ENCODE measurements around the gene GPC6. TPM values are rescaled to one million over a fixed set of nuclear protein-coding genes. Genes with fewer than 3 reads are reported as not detected.
"Not testable (repeated sequence)": the region's sequence is repeated elsewhere in the genome, so short reads cannot be mapped to it uniquely, and the experiment has no call there.

GPC6 gene
- total RNA-seq, 1 donor from 2014 or later, result 42.9 TPM

DNA sequence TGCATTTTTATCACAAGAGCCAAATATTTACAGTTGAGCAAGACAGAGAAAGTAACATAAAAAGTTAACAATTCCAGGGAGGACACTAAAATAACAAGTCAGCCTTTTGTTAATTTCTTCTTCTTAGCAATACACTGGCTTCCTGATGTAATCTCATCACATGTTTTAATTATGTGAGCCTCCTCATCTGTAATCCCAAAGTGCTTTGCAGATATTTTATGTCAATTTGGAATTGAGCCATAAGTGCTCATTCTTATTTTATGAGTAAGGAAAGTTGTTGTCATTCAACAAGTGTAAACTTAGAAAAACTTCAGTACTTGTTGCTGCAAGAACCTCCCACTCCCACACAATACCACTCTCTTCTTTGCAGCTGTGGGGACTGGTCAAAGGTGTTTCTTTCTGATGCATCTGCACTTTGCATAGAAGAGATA lies 223.6 kb downstream of the GPC6 start:
- H3K4me1 Mint-ChIP-seq, result peaks cover 6% of the 10 kb centered on the region
- Histone ChIP-seq H3K9ac (no peak overlapping the region), H3K27ac (no peak overlapping the region), H4K20me1 (ENCODE audit: low read depth) (no peaks in the 10 kb centered on the region), H3K4me3 (no peak overlapping the region), H3K4me1 (no peaks in the 10 kb centered on the region), H3K27me3 (no peaks in the 10 kb centered on the region), H3K79me2 (ENCODE audit: low read depth) (no peaks in the 10 kb centered on the region), H2AFZ (replicated peaks) (no peak overlapping the region), H3F3A (ENCODE audit: low read depth) (no peaks in the 10 kb centered on the region), H3K36me3 (no peaks in the 10 kb centered on the region), H3K4me2 (no peak overlapping the region), H3K9me3 (ENCODE audit: low read depth) (no peaks in the 10 kb centered on the region)
- H3K4me3 Mint-ChIP-seq, result no peak overlapping the region
- no peaks in the 10 kb centered on the region for H3K36me3 Mint-ChIP-seq
- no peak overlapping the region for H3K27ac Mint-ChIP-seq
- DNase-seq (ENCODE audit: low spot score), result no peak
- no peaks in the 10 kb centered on the region for H3K9me3 Mint-ChIP-seq
- H3K27me3 Mint-ChIP-seq (ENCODE audit: insufficient read depth, low read depth), result no peaks in the 10 kb centered on the region
- TF ChIP-seq, protein P1, sequence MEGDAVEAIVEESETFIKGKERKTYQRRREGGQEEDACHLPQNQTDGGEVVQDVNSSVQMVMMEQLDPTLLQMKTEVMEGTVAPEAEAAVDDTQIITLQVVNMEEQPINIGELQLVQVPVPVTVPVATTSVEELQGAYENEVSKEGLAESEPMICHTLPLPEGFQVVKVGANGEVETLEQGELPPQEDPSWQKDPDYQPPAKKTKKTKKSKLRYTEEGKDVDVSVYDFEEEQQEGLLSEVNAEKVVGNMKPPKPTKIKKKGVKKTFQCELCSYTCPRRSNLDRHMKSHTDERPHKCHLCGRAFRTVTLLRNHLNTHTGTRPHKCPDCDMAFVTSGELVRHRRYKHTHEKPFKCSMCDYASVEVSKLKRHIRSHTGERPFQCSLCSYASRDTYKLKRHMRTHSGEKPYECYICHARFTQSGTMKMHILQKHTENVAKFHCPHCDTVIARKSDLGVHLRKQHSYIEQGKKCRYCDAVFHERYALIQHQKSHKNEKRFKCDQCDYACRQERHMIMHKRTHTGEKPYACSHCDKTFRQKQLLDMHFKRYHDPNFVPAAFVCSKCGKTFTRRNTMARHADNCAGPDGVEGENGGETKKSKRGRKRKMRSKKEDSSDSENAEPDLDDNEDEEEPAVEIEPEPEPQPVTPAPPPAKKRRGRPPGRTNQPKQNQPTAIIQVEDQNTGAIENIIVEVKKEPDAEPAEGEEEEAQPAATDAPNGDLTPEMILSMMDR (IDR thresholded peaks at IDR 0.05), result no peak
- no peak for TF ChIP-seq EZH2 (IDR thresholded peaks at IDR 0.05)
- TF ChIP-seq EZH2phosphoT487 (IDR thresholded peaks at IDR 0.05), result no peak

DNA sequence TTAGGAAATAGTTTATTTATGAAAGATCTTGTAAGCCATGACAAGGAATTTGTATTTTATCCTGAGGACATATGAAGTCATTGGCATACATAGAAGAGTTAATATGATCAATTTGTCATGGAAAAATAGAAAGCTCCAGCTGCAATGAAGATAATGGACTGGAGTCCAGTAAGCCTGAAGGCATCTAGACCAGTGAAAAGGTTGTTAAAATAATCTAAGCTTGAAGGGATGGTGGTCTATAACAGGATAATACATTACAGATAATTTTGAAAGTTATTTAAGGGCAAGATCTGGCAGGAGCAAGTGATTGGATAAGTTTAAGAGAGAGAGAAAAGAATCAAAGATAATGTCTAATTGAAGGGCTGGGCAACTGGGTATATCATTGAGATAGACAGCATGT lies 224.2 kb downstream of the GPC6 start:
- H2AFZ ChIP-seq (replicated peaks), result no peak overlapping the region
- no peak overlapping the region for H3K4me2 ChIP-seq
- no peaks in the 10 kb centered on the region for H3K79me2 ChIP-seq (ENCODE audit: low read depth)
- H3K9me3 ChIP-seq (ENCODE audit: low read depth), result no peaks in the 10 kb centered on the region
- H3K27me3 Mint-ChIP-seq (ENCODE audit: insufficient read depth, low read depth), result no peaks in the 10 kb centered on the region
- TF ChIP-seq, protein P1 (IDR thresholded peaks at IDR 0.05), result no peak
- TF ChIP-seq EZH2 (IDR thresholded peaks at IDR 0.05) (no peak), EZH2phosphoT487 (IDR thresholded peaks at IDR 0.05) (no peak)
- no peak for DNase-seq (ENCODE audit: low spot score)
- no peaks in the 10 kb centered on the region for H3F3A ChIP-seq (ENCODE audit: low read depth)
- H3K27ac ChIP-seq, result no peak overlapping the region
- no peak overlapping the region for H3K4me3 ChIP-seq
- no peak overlapping the region for H3K9ac ChIP-seq
- H3K27me3 ChIP-seq, result no peaks in the 10 kb centered on the region
- H3K9me3 Mint-ChIP-seq, result peaks cover 3% of the 10 kb centered on the region
- H3K4me3 Mint-ChIP-seq, result no peak overlapping the region
- H4K20me1 ChIP-seq (ENCODE audit: low read depth), result no peaks in the 10 kb centered on the region
- peaks cover 5% of the 10 kb centered on the region for H3K4me1 Mint-ChIP-seq
- H3K27ac Mint-ChIP-seq, result no peak overlapping the region
- H3K36me3 ChIP-seq, result no peaks in the 10 kb centered on the region
- no peaks in the 10 kb centered on the region for H3K4me1 ChIP-seq
- no peaks in the 10 kb centered on the region for H3K36me3 Mint-ChIP-seq

DNA sequence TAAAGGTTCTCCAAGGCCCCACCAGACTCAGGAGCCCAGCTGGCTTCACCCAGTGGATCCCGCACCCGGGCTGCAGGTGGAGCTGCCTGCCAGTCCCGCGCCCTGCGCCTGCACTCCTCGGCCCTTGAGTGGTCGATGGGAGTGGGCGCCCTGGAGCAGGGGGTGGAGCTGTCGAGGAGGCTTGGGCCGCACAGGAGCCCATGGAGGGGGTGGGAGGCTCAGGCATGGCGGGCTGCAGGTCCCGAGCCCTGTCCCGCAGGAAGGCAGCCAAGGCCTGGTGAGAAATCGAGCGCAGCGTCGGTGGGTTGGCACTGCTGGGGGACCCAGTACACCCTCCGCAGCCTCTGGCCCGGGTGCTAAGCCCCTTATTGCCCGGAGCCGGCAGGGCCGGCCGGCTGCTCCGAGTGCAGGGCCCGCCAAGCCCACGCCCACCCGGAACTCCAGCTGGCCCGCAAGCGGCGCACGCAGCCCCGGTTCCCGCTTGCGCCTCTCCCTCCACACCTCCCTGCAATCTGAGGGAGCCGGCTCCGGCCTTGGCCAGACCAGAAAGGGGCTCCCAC lies 228.1 kb downstream of the GPC6 start:
- H3K27ac ChIP-seq; H3F3A ChIP-seq (ENCODE audit: low read depth); H3K4me1 ChIP-seq; H3K4me3 ChIP-seq; H3K9me3 ChIP-seq (ENCODE audit: low read depth); H3K27me3 Mint-ChIP-seq (ENCODE audit: insufficient read depth, low read depth); H3K4me1 Mint-ChIP-seq; H3K9ac ChIP-seq; H3K4me2 ChIP-seq; H3K9me3 Mint-ChIP-seq; H3K36me3 ChIP-seq; H3K79me2 ChIP-seq (ENCODE audit: low read depth); H3K27ac Mint-ChIP-seq; H2AFZ ChIP-seq (replicated peaks); DNase-seq (ENCODE audit: low spot score); H3K36me3 Mint-ChIP-seq; H3K27me3 ChIP-seq; H4K20me1 ChIP-seq (ENCODE audit: low read depth); H3K4me3 Mint-ChIP-seq: not testable (repeated sequence)

DNA sequence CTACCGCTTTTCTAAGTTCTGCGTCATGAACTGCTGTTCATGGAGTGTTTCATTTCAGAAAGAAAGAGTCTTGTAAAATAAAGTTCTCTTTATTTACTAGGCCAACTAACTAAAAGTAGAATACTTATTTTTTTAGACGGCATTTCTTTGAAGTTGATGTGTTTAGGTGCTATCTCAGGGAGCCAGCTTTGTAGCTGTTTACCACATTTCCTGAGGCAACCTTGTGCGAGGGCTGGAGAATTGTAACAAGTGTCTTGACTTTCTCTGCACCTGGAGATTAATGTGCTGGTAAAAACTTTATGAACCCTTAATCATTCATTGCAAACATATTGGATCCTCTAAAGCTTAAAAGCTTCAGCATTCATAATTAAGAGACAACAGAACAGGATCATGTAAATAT lies 229.3 kb downstream of the GPC6 start:
- H3K4me1 Mint-ChIP-seq, result no peaks in the 10 kb centered on the region

More for the DNA sequence above, 229.3 kb downstream of the GPC6 start:
- Histone ChIP-seq H2AFZ (replicated peaks) (no peak overlapping the region), H3K4me1 (no peaks in the 10 kb centered on the region), H4K20me1 (ENCODE audit: low read depth) (no peaks in the 10 kb centered on the region), H3F3A (ENCODE audit: low read depth) (no peaks in the 10 kb centered on the region), H3K9ac (no peak overlapping the region), H3K27me3 (no peaks in the 10 kb centered on the region), H3K4me3 (no peak overlapping the region), H3K4me2 (no peak overlapping the region), H3K27ac (no peak overlapping the region), H3K36me3 (no peaks in the 10 kb centered on the region), H3K9me3 (ENCODE audit: low read depth) (no peaks in the 10 kb centered on the region), H3K79me2 (ENCODE audit: low read depth) (no peaks in the 10 kb centered on the region)
- H3K27me3 Mint-ChIP-seq (ENCODE audit: insufficient read depth, low read depth), result no peaks in the 10 kb centered on the region
- H3K27ac Mint-ChIP-seq, result no peak overlapping the region
- H3K9me3 Mint-ChIP-seq, result peaks cover 3% of the 10 kb centered on the region
- H3K4me3 Mint-ChIP-seq, result no peak overlapping the region
- no peak for TF ChIP-seq EZH2phosphoT487 (IDR thresholded peaks at IDR 0.05)
- TF ChIP-seq EZH2 (IDR thresholded peaks at IDR 0.05), result no peak
- TF ChIP-seq, protein P1 (IDR thresholded peaks at IDR 0.05), result no peak
- no peaks in the 10 kb centered on the region for H3K36me3 Mint-ChIP-seq
- no peak for DNase-seq (ENCODE audit: low spot score)

All from neural progenitor cell (in vitro differentiated cells).